DOHH2 (cell line): Measurements from ENCODE around the gene CHMP4A.

Experiments used
- CTCF ChIP-seq: fragments of 200-600 bp; sonication (generic); IDR thresholded peaks from one replicate; pipeline ENCODE4 v1.5.1; 2014; ENCODE audit warnings: antibody characterized with exemption, mild to moderate bottlenecking, low read depth, low read length; ENCODE audit not compliant: poor library complexity, severe bottlenecking
- EZH2phosphoT487 ChIP-seq: fragments of 200-600 bp; sonication (generic); IDR thresholded peaks from 2 replicates; pipeline ENCODE4 v1.6.1; 2017; ENCODE audit warnings: borderline replicate concordance, mild to moderate bottlenecking, antibody characterized with exemption, low read length, moderate library complexity, mixed read lengths

GRCh38 chr14:24212924-24213865 lies at the start of gene CHMP4A:
- TF ChIP-seq CTCF (no peak), EZH2phosphoT487 (no peak)
